ENCODE data around the gene BRD4. TPM values are rescaled to one million over a fixed set of nuclear protein-coding genes. Genes with fewer than 3 reads are reported as not detected.

The BRD4 gene
- polyA plus RNA-seq, 6 donors from 2014 or later: 13.5 to 51.9 (median 18.4) TPM

DNA sequence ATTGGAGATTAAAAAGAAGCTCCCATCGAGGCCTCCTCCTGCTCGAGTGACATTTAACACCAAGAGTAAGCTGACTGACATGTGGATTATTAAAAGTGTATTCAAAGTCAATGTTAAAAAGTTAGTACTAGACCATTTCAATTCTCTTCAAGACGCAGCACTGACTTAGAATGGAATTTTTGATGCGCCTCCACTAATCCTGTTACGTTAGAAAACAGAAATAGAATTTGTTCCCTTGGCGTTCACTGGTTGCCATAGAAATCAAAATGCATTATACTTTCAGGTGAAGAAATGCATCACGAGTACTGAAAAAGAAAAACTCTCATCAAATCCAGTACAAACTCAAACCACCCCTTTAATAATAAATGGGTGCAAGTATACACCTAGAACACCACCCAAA, 42.2 kb downstream of the BRD4 start:
- H3K36me3 Mint-ChIP-seq: no peaks in the 10 kb centered on the region
- H3K9me3 Mint-ChIP-seq: no peaks in the 10 kb centered on the region

DNA sequence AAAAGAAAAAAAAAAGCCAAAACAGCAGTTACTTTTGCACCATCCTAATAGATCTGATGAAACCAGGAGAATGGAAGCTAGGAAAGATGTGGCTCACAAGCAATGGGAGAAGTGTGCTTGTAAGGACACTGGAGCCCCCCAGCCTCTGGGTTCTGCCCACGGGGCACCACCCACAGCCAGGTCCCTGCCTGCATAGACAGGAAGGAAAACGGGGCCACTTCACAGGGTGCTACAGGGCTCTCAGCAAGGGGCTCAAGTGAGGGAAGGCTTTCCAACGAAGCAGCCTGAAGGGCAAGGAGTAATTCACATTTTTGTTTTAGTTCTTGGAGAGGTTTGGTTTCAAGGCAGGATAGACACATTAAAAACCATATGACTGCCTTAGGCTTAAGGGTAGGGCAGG, 42.7 kb downstream of the BRD4 start:
- ATAC-seq (ENCODE audit: low read depth in 2 of 2): no peak
- H3K4me1 Mint-ChIP-seq: peaks cover 76 to 98% (median 92%) of the 10 kb centered on the region in 3 donors
- H3K27me3 Mint-ChIP-seq: no peaks in the 10 kb centered on the region

More for the DNA sequence above, 42.2 kb downstream of the BRD4 start:
- Mint-ChIP-seq H3K27me3 (no peaks in the 10 kb centered on the region), H3K4me1 (peaks cover 74 to 98% (median 92%) of the 10 kb centered on the region in 3 donors), H3K27ac (peak overlapping the region in 5 of 6 donors; percentile 64 to 91 (median 81)), H3K4me3 (peak overlapping the region in 4 of 8 donors; percentile 42 to 91 (median 46))
- ATAC-seq (ENCODE audit: low read depth in 2 of 2) (no peak), DNase-seq (no peak)

GRCh38 chr19:15288146-15288963, 44.0 kb downstream of the BRD4 start:
- peak overlapping the region; percentile 78 to 91 (median 84) for H3K4me3 Mint-ChIP-seq
- no peaks in the 10 kb centered on the region for H3K36me3 Mint-ChIP-seq
- ATAC-seq (ENCODE audit: low read depth in 2 of 2): peak; percentile 74 to 77
- H3K27ac Mint-ChIP-seq: peak overlapping the region; percentile 85 to 98 (median 96)
- no peaks in the 10 kb centered on the region for H3K27me3 Mint-ChIP-seq
- H3K9me3 Mint-ChIP-seq: no peaks in the 10 kb centered on the region
- peaks cover 83 to 98% (median 90%) of the 10 kb centered on the region in 3 donors for H3K4me1 Mint-ChIP-seq
- peak; percentile 79 for DNase-seq

More for the DNA sequence above, 42.7 kb downstream of the BRD4 start:
- Mint-ChIP-seq H3K4me3 (peak overlapping the region in 7 of 8 donors; percentile 4 to 91 (median 47)), H3K9me3 (no peaks in the 10 kb centered on the region), H3K36me3 (no peaks in the 10 kb centered on the region), H3K27ac (peak overlapping the region; percentile 27 to 91 (median 74))
- no peak for DNase-seq

DNA sequence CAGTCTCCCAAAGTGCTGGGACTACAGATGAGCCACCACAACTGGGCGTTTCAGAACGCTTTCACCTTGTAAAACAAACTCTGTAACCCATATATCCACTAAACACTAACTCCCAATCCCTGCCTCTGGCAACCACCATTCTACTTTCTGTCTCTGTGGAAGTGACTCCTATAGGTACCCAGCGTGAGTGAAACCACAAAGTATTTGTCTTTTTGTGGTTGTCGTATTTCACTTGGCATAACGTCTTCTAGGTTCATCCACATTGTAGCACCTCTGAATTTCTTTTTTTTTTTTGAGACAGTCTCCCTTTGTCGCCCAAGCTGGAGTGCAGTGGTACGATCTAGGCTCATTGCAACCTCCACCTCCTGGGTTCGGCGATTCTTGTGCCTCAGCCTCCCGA, 44.8 kb downstream of the BRD4 start:
- no peak for DNase-seq
- Mint-ChIP-seq H3K9me3 (no peaks in the 10 kb centered on the region), H3K4me1 (peaks cover 83 to 98% (median 89%) of the 10 kb centered on the region in 3 donors), H3K27ac (peak overlapping the region; percentile 66 to 98 (median 92)), H3K4me3 (peak overlapping the region; percentile 9 to 91 (median 82)), H3K27me3 (no peaks in the 10 kb centered on the region), H3K36me3 (no peaks in the 10 kb centered on the region)
- ATAC-seq (ENCODE audit: low read depth in 2 of 2): no peak

GRCh38 chr19:15286688-15287365, 45.5 kb downstream of the BRD4 start:
- peak overlapping the region; percentile 58 to 97 (median 92) for H3K27ac Mint-ChIP-seq
- H3K9me3 Mint-ChIP-seq: no peaks in the 10 kb centered on the region
- H3K36me3 Mint-ChIP-seq: no peaks in the 10 kb centered on the region
- H3K4me1 Mint-ChIP-seq: peaks cover 84 to 98% (median 89%) of the 10 kb centered on the region in 3 donors
- ATAC-seq (ENCODE audit: low read depth in 2 of 2) (no peak), DNase-seq (no peak)
- H3K27me3 Mint-ChIP-seq: no peaks in the 10 kb centered on the region
- H3K4me3 Mint-ChIP-seq: peak overlapping the region in 7 of 8 donors; percentile 47 to 88 (median 82)

GRCh38 chr19:15285896-15286591, 46.3 kb downstream of the BRD4 start:
- peak overlapping the region; percentile 58 to 96 (median 90) for H3K27ac Mint-ChIP-seq
- ATAC-seq (ENCODE audit: low read depth in 2 of 2) (peak; percentile 77 to 82), DNase-seq (peak; percentile 81)
- H3K36me3 Mint-ChIP-seq: no peaks in the 10 kb centered on the region
- peak overlapping the region; percentile 47 to 88 (median 83) for H3K4me3 Mint-ChIP-seq
- H3K4me1 Mint-ChIP-seq: peaks cover 82 to 98% (median 89%) of the 10 kb centered on the region in 3 donors
- H3K9me3 Mint-ChIP-seq: no peaks in the 10 kb centered on the region
- H3K27me3 Mint-ChIP-seq: no peaks in the 10 kb centered on the region

DNA sequence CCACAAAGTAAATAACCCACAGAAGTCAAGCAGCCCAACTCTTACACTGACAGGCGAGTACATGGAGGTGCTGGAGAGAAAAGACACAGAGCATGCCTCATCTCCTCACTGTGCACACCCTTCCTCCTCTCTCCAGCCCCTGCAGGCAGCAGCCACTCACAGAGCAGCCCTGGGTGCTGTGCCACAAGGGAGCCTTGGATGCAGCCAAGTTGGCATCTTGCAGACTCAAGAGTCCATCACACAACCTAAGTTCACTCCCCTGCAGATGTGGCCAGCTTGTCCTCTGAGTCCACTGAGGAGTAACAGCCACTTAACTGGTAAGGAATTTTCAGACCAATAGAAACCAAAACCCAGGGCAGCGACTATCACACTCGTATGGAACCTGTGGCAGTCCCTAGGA, 47.4 kb downstream of the BRD4 start:
- Mint-ChIP-seq H3K27me3 (no peaks in the 10 kb centered on the region), H3K4me1 (peaks cover 80 to 98% (median 89%) of the 10 kb centered on the region in 3 donors), H3K27ac (peak overlapping the region; percentile 62 to 92 (median 82)), H3K9me3 (no peaks in the 10 kb centered on the region), H3K36me3 (no peaks in the 10 kb centered on the region), H3K4me3 (peak overlapping the region in 6 of 8 donors; percentile 21 to 71 (median 54))
- DNase-seq (no peak), ATAC-seq (ENCODE audit: low read depth in 2 of 2) (no peak)

DNA sequence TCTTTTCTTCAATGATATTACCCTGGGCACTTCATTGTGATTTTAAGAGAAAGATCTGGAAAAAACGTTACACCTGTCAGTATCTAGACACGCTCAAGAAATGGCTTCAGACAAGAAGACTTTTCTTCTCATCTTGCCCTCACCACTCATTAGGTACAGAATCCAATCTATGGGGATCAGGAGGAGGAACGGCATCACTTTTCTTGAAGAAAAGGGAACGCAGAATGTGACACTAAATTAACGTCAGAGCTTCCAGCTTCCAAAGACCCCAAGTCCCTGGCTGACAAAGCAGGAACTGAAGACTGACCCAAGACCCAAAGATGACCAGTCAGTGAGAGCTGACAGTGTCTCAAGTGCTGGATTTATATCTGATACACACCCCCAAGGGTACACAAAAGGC, 48.2 kb downstream of the BRD4 start:
- H3K4me3 Mint-ChIP-seq: peak overlapping the region in 7 of 8 donors; percentile 17 to 71 (median 65)
- no peak for ATAC-seq (ENCODE audit: low read depth in 2 of 2)
- H3K9me3 Mint-ChIP-seq: no peaks in the 10 kb centered on the region
- H3K4me1 Mint-ChIP-seq: peaks cover 81 to 98% (median 89%) of the 10 kb centered on the region in 3 donors
- H3K36me3 Mint-ChIP-seq: no peaks in the 10 kb centered on the region
- no peak for DNase-seq
- H3K27ac Mint-ChIP-seq: peak overlapping the region in 5 of 6 donors; percentile 76 to 92 (median 87)
- no peaks in the 10 kb centered on the region for H3K27me3 Mint-ChIP-seq

DNA sequence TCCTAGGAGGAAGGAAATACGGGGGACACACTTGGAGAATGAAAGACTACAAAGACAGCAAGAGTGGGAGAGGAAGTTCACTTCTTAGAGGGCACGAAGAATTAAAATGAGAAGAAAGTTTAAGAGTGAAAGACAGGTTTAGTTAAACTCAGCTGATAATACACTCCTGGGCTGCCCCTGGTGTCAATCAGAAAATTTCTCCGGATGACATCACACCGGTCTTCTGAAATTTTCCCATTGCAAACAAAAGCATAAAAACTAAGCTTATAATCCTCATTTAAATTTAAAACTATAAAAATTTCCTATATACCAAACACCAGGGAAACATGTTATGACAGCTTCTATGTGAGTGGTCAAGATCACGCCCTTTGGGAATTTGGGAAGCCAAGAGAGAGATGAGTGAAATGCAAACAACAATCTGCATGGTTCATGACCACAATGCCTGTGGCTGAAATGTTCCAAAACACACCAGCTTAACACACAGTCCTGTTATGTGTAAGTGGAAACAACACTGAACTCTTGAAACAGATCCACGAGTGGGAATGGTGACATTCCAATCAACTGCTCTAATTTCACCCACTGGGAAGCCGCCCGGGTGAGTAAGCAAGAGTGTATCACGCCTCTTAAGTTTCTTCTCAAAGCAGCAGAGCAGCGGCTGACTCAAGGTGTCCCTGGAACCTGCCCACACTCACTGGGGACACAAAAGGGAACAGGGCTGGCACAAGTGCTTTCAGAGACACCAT, 49.0 kb downstream of the BRD4 start:
- Mint-ChIP-seq H3K27ac (peak overlapping the region; percentile 67 to 92 (median 89)), H3K9me3 (no peaks in the 10 kb centered on the region), H3K4me1 (peaks cover 73 to 98% (median 86%) of the 10 kb centered on the region in 3 donors), H3K36me3 (no peaks in the 10 kb centered on the region), H3K4me3 (peak overlapping the region; percentile 19 to 83 (median 66)), H3K27me3 (no peaks in the 10 kb centered on the region)
- ATAC-seq (ENCODE audit: low read depth in 2 of 2) (no peak), DNase-seq (no peak)

GRCh38 chr19:15282311-15282705, 50.0 kb downstream of the BRD4 start:
- no peaks in the 10 kb centered on the region for H3K27me3 Mint-ChIP-seq
- no peak for DNase-seq

GRCh38 chr19:15280915-15281683, 51.2 kb downstream of the BRD4 start:
- Mint-ChIP-seq H3K4me1 (peaks cover 75 to 97% (median 86%) of the 10 kb centered on the region in 3 donors), H3K27ac (peak overlapping the region in 5 of 6 donors; percentile 72 to 94 (median 87)), H3K4me3 (peak overlapping the region in 6 of 8 donors; percentile 3 to 50 (median 34)), H3K36me3 (no peaks in the 10 kb centered on the region), H3K27me3 (no peaks in the 10 kb centered on the region), H3K9me3 (no peaks in the 10 kb centered on the region)
- no peak for DNase-seq
- ATAC-seq (ENCODE audit: low read depth in 2 of 2): no peak

More at GRCh38 chr19:15282311-15282705, 50.0 kb downstream of the BRD4 start:
- no peaks in the 10 kb centered on the region for H3K36me3 Mint-ChIP-seq
- H3K9me3 Mint-ChIP-seq: no peaks in the 10 kb centered on the region
- peaks cover 69 to 95% (median 82%) of the 10 kb centered on the region in 3 donors for H3K4me1 Mint-ChIP-seq
- peak overlapping the region in 5 of 8 donors; percentile 23 to 74 (median 53) for H3K4me3 Mint-ChIP-seq
- H3K27ac Mint-ChIP-seq: peak overlapping the region in 4 of 6 donors; percentile 47 to 90 (median 84)
- ATAC-seq (ENCODE audit: low read depth in 2 of 2): no peak
